Measurements from ENCODE around the gene TNFRSF13B.
"Not testable (repeated sequence)": the region's sequence is repeated elsewhere in the genome, so short reads cannot be mapped to it uniquely, and the experiment has no call there.

TNFRSF13B gene

DNA sequence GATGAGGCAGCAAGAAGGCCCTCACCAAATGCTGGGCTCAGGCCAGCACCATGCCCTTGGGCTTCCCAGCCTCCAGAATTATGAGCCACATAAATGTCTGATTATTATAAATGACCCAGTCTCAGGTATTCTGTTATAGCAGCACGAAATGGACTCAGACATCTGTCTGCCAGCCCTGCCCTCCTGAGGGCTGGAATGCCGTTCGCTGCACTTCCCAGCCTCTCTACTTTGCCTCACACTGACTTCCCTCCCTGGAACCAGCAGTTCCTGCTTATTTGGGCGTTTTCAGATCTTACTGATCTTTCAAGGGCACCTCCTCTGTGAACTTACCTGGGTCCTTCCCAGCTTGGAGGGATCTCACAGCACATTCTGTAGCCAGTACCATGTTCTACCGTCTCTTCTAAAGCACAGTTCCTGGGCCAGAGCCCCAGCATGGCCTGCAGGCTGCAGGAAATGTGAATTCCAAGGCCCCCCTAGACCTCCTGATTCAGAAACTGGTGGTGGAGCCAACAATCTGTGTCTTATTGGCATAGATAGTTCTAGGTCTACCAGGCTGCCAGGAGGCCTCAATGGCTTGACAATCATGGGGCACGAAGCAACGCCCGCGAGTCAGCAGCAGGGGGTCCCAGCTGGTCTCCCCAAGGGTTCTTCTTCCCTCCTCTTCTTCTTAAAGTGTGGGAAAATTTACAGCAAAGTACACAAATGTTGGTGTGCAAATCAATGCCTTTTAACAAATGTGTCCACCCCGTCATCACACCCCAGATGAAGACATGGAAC is 36.9 kb upstream of the TNFRSF13B start:
- H2BK15ac ChIP-seq (replicated peaks; ENCODE audit: low read depth); H3K27ac ChIP-seq (ENCODE audit: low read depth, low read length); H3K79me2 ChIP-seq (ENCODE audit: control insufficient read depth, insufficient read depth, low read length); H3K56ac ChIP-seq (ENCODE audit: low read length); H3K23ac ChIP-seq (ENCODE audit: low read length); H3K79me1 ChIP-seq (ENCODE audit: low read length); H2BK5ac ChIP-seq (ENCODE audit: low read length); H3K4ac ChIP-seq (ENCODE audit: low read depth, low read length); H3K4me1 ChIP-seq (ENCODE audit: control insufficient read depth, low read depth, low read length); H3K4me3 ChIP-seq (ENCODE audit: low read length); H3K18ac ChIP-seq (ENCODE audit: low read length); H2BK120ac ChIP-seq (ENCODE audit: low read depth, low read length); H2AK5ac ChIP-seq (ENCODE audit: low read length); H3K4me2 ChIP-seq (ENCODE audit: low read length); H3K27me3 ChIP-seq (ENCODE audit: insufficient read depth, low read length, poor library complexity); H3K9ac ChIP-seq (ENCODE audit: low read length); DNase-seq; H4K8ac ChIP-seq (ENCODE audit: low read depth, low read length); H3K36me3 ChIP-seq (ENCODE audit: control insufficient read depth, insufficient read depth, low read length); H4K5ac ChIP-seq (ENCODE audit: low read length): not testable (repeated sequence)
- no CpG with 5 or more reads among the region's 10 CpGs for WGBS (ENCODE audit: extremely low coverage, insufficient coverage, low lambda C conversion rate)

DNA sequence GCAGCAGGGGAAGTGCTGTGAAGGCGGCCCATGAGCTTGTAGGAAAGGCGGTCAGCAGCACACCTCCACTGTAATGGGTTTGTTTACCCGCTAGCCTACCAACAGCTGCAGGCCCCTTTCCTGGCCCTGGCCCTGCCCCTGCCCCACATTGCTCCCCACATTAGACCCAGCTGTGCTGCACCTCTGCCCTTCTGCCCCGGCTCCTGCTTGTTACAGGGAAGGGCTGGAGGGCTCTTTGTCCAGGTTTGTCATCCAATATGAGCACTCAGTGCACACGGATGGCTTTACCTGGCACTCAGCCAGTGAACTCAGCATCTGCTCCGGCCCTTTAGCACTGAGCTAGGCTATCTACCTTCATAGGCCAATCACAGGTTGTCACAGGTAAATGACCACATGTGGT is 36.0 kb upstream of the TNFRSF13B start:
- not testable (repeated sequence) for H3K9ac ChIP-seq (ENCODE audit: low read length); H2BK15ac ChIP-seq (replicated peaks; ENCODE audit: low read depth); H3K18ac ChIP-seq (ENCODE audit: low read length); H2BK5ac ChIP-seq (ENCODE audit: low read length); H3K4me3 ChIP-seq (ENCODE audit: low read length); H3K4me2 ChIP-seq (ENCODE audit: low read length); H3K4ac ChIP-seq (ENCODE audit: low read depth, low read length); H4K5ac ChIP-seq (ENCODE audit: low read length); H3K27me3 ChIP-seq (ENCODE audit: insufficient read depth, low read length, poor library complexity); DNase-seq; H2AK5ac ChIP-seq (ENCODE audit: low read length); H3K23ac ChIP-seq (ENCODE audit: low read length); H3K36me3 ChIP-seq (ENCODE audit: control insufficient read depth, insufficient read depth, low read length); H3K79me2 ChIP-seq (ENCODE audit: control insufficient read depth, insufficient read depth, low read length); H3K56ac ChIP-seq (ENCODE audit: low read length); H4K8ac ChIP-seq (ENCODE audit: low read depth, low read length); H3K4me1 ChIP-seq (ENCODE audit: control insufficient read depth, low read depth, low read length); H2BK120ac ChIP-seq (ENCODE audit: low read depth, low read length); H3K79me1 ChIP-seq (ENCODE audit: low read length); H3K27ac ChIP-seq (ENCODE audit: low read depth, low read length)
- no CpG with 5 or more reads among the region's 6 CpGs for WGBS (ENCODE audit: extremely low coverage, insufficient coverage, low lambda C conversion rate)

DNA sequence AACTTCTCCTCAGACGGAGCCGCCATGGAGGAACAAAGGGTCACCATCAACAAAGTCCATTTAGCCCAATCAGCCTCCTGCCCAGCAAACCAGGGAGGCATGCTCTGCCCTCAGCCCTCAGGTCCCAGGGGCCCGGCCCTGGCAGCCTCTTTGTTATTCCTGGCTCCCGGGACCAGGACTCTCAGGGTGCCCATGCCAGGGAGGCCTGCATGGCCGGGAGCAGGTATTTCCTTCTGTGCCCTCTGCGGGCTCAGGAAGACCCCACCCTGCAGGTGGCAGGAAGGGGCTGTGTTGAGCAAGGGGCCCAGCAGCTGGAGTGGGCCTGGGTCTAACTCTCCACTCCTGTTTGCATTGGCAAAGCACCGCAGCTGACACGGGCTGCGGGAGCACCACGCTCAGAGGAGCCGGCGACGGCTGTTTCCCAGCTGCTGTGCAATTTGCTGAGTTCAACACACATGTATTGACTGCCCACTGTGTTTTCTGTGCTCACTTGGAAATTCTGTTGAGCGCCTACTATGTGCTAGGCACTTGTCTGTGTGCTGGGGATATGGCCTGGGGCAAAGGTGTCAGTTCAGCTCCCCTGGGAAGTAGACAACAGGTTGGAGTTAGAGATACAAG is 33.2 kb upstream of the TNFRSF13B start:
- not testable (repeated sequence) for H4K8ac ChIP-seq (ENCODE audit: low read depth, low read length); H3K79me2 ChIP-seq (ENCODE audit: control insufficient read depth, insufficient read depth, low read length); H4K5ac ChIP-seq (ENCODE audit: low read length); H2BK15ac ChIP-seq (replicated peaks; ENCODE audit: low read depth); H2BK5ac ChIP-seq (ENCODE audit: low read length); H2BK120ac ChIP-seq (ENCODE audit: low read depth, low read length); H3K27ac ChIP-seq (ENCODE audit: low read depth, low read length); H3K4me2 ChIP-seq (ENCODE audit: low read length); DNase-seq; H3K18ac ChIP-seq (ENCODE audit: low read length); H3K56ac ChIP-seq (ENCODE audit: low read length); H3K79me1 ChIP-seq (ENCODE audit: low read length); H3K9ac ChIP-seq (ENCODE audit: low read length); H3K27me3 ChIP-seq (ENCODE audit: insufficient read depth, low read length, poor library complexity); H3K4ac ChIP-seq (ENCODE audit: low read depth, low read length); H3K36me3 ChIP-seq (ENCODE audit: control insufficient read depth, insufficient read depth, low read length); H3K4me1 ChIP-seq (ENCODE audit: control insufficient read depth, low read depth, low read length); H3K23ac ChIP-seq (ENCODE audit: low read length); H3K4me3 ChIP-seq (ENCODE audit: low read length); H2AK5ac ChIP-seq (ENCODE audit: low read length)
- no CpG with 5 or more reads among the region's 14 CpGs for WGBS (ENCODE audit: extremely low coverage, insufficient coverage, low lambda C conversion rate)

DNA sequence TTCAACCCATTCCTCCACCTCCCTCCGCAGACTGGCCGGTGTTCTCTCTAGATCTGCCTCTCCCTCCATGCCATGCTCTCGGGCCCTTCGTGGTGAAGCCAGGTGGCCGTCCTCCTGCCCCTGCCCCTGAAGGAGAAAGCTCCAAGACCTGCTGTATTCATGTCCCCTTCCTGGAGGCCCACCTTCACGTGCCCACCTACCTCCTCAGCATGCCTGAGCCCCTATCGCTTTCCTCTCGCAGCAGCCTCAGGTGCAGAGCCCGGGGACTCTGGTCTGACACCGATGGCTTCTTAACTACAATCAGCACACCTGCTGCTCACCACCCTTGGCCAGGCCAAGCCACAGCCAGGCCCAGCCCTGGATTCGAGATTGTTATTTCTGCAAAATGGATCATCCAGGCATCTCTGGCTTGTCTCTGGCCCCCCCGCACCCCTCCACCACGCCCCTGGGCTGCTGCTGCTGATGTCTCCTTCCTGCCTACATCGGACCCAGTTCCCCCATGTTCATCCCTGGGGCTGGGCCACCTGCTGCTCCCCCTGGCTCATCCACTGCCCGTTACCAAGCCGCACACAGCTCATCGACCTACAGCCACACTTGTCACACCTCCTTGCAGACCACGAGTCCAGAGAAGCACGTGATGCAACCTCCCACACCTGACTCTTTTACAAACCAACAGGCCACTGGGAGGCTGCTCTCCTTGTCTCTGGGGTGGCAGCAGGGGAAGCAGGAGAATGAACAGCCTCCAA is 32.5 kb upstream of the TNFRSF13B start:
- no peaks in the 10 kb centered on the region for H3K36me3 ChIP-seq (ENCODE audit: control insufficient read depth, insufficient read depth, low read length)
- no peak overlapping the region for H3K27ac ChIP-seq (ENCODE audit: low read depth, low read length)
- no peak overlapping the region for H3K4ac ChIP-seq (ENCODE audit: low read depth, low read length)
- H2BK5ac ChIP-seq (ENCODE audit: low read length): no peak overlapping the region
- H2BK120ac ChIP-seq (ENCODE audit: low read depth, low read length): no peak overlapping the region
- H3K27me3 ChIP-seq (ENCODE audit: insufficient read depth, low read length, poor library complexity): no peaks in the 10 kb centered on the region
- no peak overlapping the region for H3K9ac ChIP-seq (ENCODE audit: low read length)
- no peak overlapping the region for H3K4me2 ChIP-seq (ENCODE audit: low read length)
- H3K79me1 ChIP-seq (ENCODE audit: low read length): no peaks in the 10 kb centered on the region
- no peak for DNase-seq
- H2BK15ac ChIP-seq (replicated peaks; ENCODE audit: low read depth): no peak overlapping the region
- H3K56ac ChIP-seq (ENCODE audit: low read length): no peak overlapping the region
- no peak overlapping the region for H2AK5ac ChIP-seq (ENCODE audit: low read length)
- no peak overlapping the region for H3K4me3 ChIP-seq (ENCODE audit: low read length)
- no peak overlapping the region for H3K23ac ChIP-seq (ENCODE audit: low read length)
- WGBS (ENCODE audit: extremely low coverage, insufficient coverage, low lambda C conversion rate): no CpG with 5 or more reads among the region's 19 CpGs
- no peak overlapping the region for H4K8ac ChIP-seq (ENCODE audit: low read depth, low read length)
- no peak overlapping the region for H3K18ac ChIP-seq (ENCODE audit: low read length)
- H3K4me1 ChIP-seq (ENCODE audit: control insufficient read depth, low read depth, low read length): no peaks in the 10 kb centered on the region
- no peak overlapping the region for H4K5ac ChIP-seq (ENCODE audit: low read length)
- no peaks in the 10 kb centered on the region for H3K79me2 ChIP-seq (ENCODE audit: control insufficient read depth, insufficient read depth, low read length)

DNA sequence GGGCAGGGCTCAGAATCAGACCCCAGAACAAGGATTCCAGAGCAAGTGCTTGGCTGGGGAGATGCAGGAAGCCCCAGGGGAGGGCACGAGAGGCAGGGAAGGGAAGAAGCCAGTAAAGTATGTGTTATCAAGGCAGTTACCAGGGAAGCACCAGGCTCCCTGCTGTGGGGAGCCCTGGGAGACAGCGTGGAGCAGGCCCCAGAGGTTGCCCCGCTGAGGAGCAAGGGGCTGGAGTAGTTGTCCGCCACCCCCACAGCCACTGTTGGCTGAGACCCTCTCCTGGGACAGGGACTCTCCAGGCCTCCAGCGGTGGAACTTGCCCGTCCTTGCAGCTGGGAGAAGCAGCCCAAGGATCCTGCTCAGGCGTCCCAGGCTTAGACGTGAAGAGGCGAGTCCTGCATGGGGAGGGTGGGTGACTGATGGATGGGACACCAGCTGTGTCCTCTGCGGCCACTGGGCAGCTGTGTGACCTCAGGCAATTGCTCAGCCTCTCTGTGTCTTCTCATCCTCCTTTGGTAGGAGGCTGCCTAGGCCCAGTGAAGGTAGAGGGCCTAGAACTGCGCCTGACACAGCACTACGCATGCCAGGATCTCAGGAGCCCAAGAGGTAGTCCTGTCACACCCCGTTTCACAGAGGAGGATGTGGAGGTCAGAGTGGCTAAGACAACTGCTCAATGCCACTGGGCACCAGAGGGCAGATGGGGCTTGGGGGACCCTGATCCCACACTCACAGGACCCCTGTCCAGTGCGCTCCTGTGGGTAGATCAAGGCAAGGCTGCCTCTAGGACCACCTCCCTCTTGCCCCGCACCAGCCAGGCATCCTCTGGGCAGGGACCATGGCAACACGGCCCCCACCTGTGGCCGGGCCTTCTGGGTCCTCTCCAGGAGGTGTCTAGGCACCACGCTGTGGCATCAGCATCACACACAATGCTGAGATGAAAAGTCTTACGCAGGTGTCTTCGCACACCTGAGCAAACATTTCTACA is 31.1 kb upstream of the TNFRSF13B start:
- WGBS (ENCODE audit: extremely low coverage, insufficient coverage, low lambda C conversion rate): no CpG with 5 or more reads among the region's 20 CpGs

More for the DNA sequence above, 31.1 kb upstream of the TNFRSF13B start:
- H3K4ac ChIP-seq (ENCODE audit: low read depth, low read length); H3K79me1 ChIP-seq (ENCODE audit: low read length); H3K4me1 ChIP-seq (ENCODE audit: control insufficient read depth, low read depth, low read length); H3K4me2 ChIP-seq (ENCODE audit: low read length); H3K9ac ChIP-seq (ENCODE audit: low read length); H3K56ac ChIP-seq (ENCODE audit: low read length); H2BK120ac ChIP-seq (ENCODE audit: low read depth, low read length); H3K36me3 ChIP-seq (ENCODE audit: control insufficient read depth, insufficient read depth, low read length); H3K79me2 ChIP-seq (ENCODE audit: control insufficient read depth, insufficient read depth, low read length); H4K8ac ChIP-seq (ENCODE audit: low read depth, low read length); H3K18ac ChIP-seq (ENCODE audit: low read length); H3K27me3 ChIP-seq (ENCODE audit: insufficient read depth, low read length, poor library complexity); H2BK15ac ChIP-seq (replicated peaks; ENCODE audit: low read depth); H3K23ac ChIP-seq (ENCODE audit: low read length); H2BK5ac ChIP-seq (ENCODE audit: low read length); H2AK5ac ChIP-seq (ENCODE audit: low read length); H3K4me3 ChIP-seq (ENCODE audit: low read length); H3K27ac ChIP-seq (ENCODE audit: low read depth, low read length); H4K5ac ChIP-seq (ENCODE audit: low read length): not testable (repeated sequence)
- DNase-seq: peak; percentile 21
